Glomerular endothelial cell (primary cell): ENCODE measurements around the gene LRRC72. TPM values are rescaled to one million over a fixed set of nuclear protein-coding genes. Genes with fewer than 3 reads are reported as not detected.
"Not testable (repeated sequence)": the region's sequence is repeated elsewhere in the genome, so short reads cannot be mapped to it uniquely, and the experiment has no call there.

Experiments
- DNase-seq: peaks from one replicate; pipeline ENCODE4 v3.0.0-alpha.2; 2011; ENCODE audit warnings: low read depth, low spot score; ENCODE audit errors: extremely low read depth
- total RNA-seq: library from RNA; depleted of rRNA; stranded (reverse); fragments of >200 nt; gene quantifications from 2 replicates; pipeline ENCODE4 v1.2.3, GENCODE V29; 2015

The LRRC72 gene
- total RNA-seq, 1 donor from 2014 or later, result not detected

GRCh38 chr7:16524332-16524731, 2.3 kb upstream of the LRRC72 start:
- no peak for DNase-seq

- peak; percentile 7 for DNase-seq
Measured at GRCh38 chr7:16528520-16528919, 1.9 kb downstream of the LRRC72 start.

- no peak for DNase-seq
Measured at GRCh38 chr7:16529697-16530096, 3.1 kb downstream of the LRRC72 start.

- DNase-seq, result no peak
Measured at GRCh38 chr7:16531707-16532106, 5.1 kb downstream of the LRRC72 start.

- DNase-seq, result no peak
Measured at GRCh38 chr7:16532272-16532671, 5.6 kb downstream of the LRRC72 start.

GRCh38 chr7:16535500-16535899, 8.9 kb downstream of the LRRC72 start:
- DNase-seq, result no peak

GRCh38 chr7:16540559-16540958, 13.9 kb downstream of the LRRC72 start:
- not testable (repeated sequence) for DNase-seq

- no peak for DNase-seq
Measured at GRCh38 chr7:16542401-16542800, 15.8 kb downstream of the LRRC72 start.

GRCh38 chr7:16543456-16543855, 16.8 kb downstream of the LRRC72 start:
- DNase-seq, result no peak

- DNase-seq, result no peak
Measured at GRCh38 chr7:16546921-16547505, 20.4 kb downstream of the LRRC72 start.

GRCh38 chr7:16548428-16548827, 21.8 kb downstream of the LRRC72 start:
- no peak for DNase-seq

- no peak for DNase-seq
Measured at GRCh38 chr7:16550671-16551070, 24.0 kb downstream of the LRRC72 start.

GRCh38 chr7:16554518-16555236, 28.1 kb downstream of the LRRC72 start:
- DNase-seq, result no peak

GRCh38 chr7:16556359-16556758, 29.7 kb downstream of the LRRC72 start:
- no peak for DNase-seq

- no peak for DNase-seq
Measured at GRCh38 chr7:16558761-16559302, 32.2 kb downstream of the LRRC72 start.

GRCh38 chr7:16559497-16560179, 33.0 kb downstream of the LRRC72 start:
- no peak for DNase-seq

GRCh38 chr7:16561943-16562342, 35.3 kb downstream of the LRRC72 start:
- DNase-seq, result no peak

- DNase-seq, result no peak
Measured at GRCh38 chr7:16562456-16563220, 36.0 kb downstream of the LRRC72 start.

GRCh38 chr7:16563281-16564022, 36.8 kb downstream of the LRRC72 start:
- DNase-seq, result no peak

- no peak for DNase-seq
Measured at GRCh38 chr7:16564023-16564380, 37.4 kb downstream of the LRRC72 start.
